Measurements from ENCODE around the gene EFHD2. TPM values are rescaled to one million over a fixed set of nuclear protein-coding genes. Genes with fewer than 3 reads are reported as not detected.

Gene EFHD2
- polyA plus RNA-seq, 1 experiment: 30.4 TPM

GRCh38 chr1:15368888-15369287 is 40.8 kb upstream of the EFHD2 start:
- Histone ChIP-seq H3K4me3 (ENCODE audit: low read depth, low read length) (no peak overlapping the region), H3K9me3 (ENCODE audit: control insufficient read depth, insufficient read depth, low read length) (no peaks in the 10 kb centered on the region), H3K27ac (ENCODE audit: low read depth, low read length) (no peak overlapping the region), H3K27me3 (ENCODE audit: control insufficient read depth, insufficient read depth, low read length) (no peaks in the 10 kb centered on the region)
- CTCF ChIA-PET: no interaction called here
- no peak for DNase-seq (ENCODE audit: low read depth, low spot score)
- POLR2A ChIA-PET: no interaction called here
- TF ChIP-seq, protein P1, sequence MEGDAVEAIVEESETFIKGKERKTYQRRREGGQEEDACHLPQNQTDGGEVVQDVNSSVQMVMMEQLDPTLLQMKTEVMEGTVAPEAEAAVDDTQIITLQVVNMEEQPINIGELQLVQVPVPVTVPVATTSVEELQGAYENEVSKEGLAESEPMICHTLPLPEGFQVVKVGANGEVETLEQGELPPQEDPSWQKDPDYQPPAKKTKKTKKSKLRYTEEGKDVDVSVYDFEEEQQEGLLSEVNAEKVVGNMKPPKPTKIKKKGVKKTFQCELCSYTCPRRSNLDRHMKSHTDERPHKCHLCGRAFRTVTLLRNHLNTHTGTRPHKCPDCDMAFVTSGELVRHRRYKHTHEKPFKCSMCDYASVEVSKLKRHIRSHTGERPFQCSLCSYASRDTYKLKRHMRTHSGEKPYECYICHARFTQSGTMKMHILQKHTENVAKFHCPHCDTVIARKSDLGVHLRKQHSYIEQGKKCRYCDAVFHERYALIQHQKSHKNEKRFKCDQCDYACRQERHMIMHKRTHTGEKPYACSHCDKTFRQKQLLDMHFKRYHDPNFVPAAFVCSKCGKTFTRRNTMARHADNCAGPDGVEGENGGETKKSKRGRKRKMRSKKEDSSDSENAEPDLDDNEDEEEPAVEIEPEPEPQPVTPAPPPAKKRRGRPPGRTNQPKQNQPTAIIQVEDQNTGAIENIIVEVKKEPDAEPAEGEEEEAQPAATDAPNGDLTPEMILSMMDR (IDR thresholded peaks at IDR 0.05; ENCODE audit: low read depth, low read length): no peak

DNA sequence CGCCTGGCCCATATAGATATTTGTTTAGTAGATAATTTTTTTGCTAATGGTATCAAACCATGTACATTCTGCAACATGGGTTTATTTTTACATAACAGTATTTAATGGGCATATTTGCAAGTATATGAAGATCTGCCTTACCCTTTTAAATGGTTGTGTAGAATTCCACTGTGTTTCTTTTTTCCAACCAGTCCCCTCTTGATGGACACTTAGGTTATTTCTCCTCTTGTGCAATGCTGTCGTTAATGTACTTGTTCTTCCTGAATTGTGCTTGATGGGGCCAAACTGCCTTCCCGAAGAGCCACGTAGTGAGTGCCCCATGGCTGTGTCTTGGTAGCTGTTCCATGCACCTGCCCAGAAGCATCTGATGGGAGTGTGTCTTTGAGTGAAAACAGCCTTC is 39.4 kb upstream of the EFHD2 start:
- ChIA-PET CTCF (no interaction called here), POLR2A (no interaction called here)
- Histone ChIP-seq H3K9me3 (ENCODE audit: control insufficient read depth, insufficient read depth, low read length) (no peaks in the 10 kb centered on the region), H3K27me3 (ENCODE audit: control insufficient read depth, insufficient read depth, low read length) (no peaks in the 10 kb centered on the region), H3K4me3 (ENCODE audit: low read depth, low read length) (no peak overlapping the region), H3K27ac (ENCODE audit: low read depth, low read length) (no peak overlapping the region)
- no peak for DNase-seq (ENCODE audit: low read depth, low spot score)
- TF ChIP-seq, protein P1 (IDR thresholded peaks at IDR 0.05; ENCODE audit: low read depth, low read length): no peak

DNA sequence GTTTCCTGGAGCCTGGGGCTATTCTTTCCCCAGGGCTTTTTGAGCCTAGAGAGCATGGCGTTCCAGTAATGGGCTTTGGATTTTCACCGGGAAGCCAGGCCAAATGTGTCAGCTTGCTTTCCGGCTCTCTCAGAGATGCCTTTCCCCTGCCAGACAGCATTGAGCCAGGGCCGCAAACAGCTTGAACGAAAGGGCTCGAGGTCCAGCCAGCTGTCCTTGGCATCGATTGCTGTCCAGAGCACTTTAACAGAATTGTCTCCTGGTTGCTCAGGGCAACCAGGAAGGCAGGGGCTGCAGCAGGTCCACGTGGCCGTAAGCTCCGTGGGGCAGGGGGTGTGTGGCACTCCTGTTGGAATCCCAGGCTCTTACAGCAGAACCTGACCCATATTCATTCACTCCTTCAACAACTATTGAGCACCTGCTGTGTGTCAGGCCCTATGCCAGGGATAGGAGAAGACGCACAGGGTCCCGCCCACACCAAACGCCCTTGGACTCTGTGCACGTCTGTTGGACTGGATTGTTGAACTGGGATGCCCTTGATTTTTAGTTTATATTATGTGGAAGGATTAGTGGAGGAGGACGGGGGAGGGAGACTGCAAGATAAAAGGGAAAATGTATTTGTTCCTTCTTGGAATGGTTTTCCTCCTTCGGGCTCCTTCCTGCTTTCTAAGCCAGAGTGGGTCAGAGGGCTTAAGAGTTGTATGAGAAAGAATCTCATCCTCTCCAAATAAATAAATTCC is 38.7 kb upstream of the EFHD2 start:
- H3K9me3 ChIP-seq (ENCODE audit: control insufficient read depth, insufficient read depth, low read length): no peaks in the 10 kb centered on the region
- no peak for DNase-seq (ENCODE audit: low read depth, low spot score)
- H3K4me3 ChIP-seq (ENCODE audit: low read depth, low read length): no peak overlapping the region
- TF ChIP-seq, protein P1 (IDR thresholded peaks at IDR 0.05; ENCODE audit: low read depth, low read length): no peak
- no peak overlapping the region for H3K27ac ChIP-seq (ENCODE audit: low read depth, low read length)
- H3K27me3 ChIP-seq (ENCODE audit: control insufficient read depth, insufficient read depth, low read length): no peaks in the 10 kb centered on the region
- POLR2A ChIA-PET: no interaction called here
- CTCF ChIA-PET: no interaction called here

GRCh38 chr1:15371610-15372545 is 37.8 kb upstream of the EFHD2 start:
- CTCF ChIA-PET: no interaction called here

More at GRCh38 chr1:15371610-15372545, 37.8 kb upstream of the EFHD2 start:
- POLR2A ChIA-PET: no interaction called here
- Histone ChIP-seq H3K4me3 (ENCODE audit: low read depth, low read length) (no peak overlapping the region), H3K27ac (ENCODE audit: low read depth, low read length) (peak overlapping the region; percentile 21), H3K9me3 (ENCODE audit: control insufficient read depth, insufficient read depth, low read length) (no peaks in the 10 kb centered on the region), H3K27me3 (ENCODE audit: control insufficient read depth, insufficient read depth, low read length) (no peaks in the 10 kb centered on the region)
- TF ChIP-seq, protein P1 (IDR thresholded peaks at IDR 0.05; ENCODE audit: low read depth, low read length): no peak
- DNase-seq (ENCODE audit: low read depth, low spot score): no peak
